ENCODE results near the gene DDX4. TPM values are rescaled to one million over a fixed set of nuclear protein-coding genes. Genes with fewer than 3 reads are reported as not detected.

Gene DDX4
- total RNA-seq, 1 donor from 2014 or later: not detected

GRCh38 chr5:55832446-55832845, 94.6 kb downstream of the DDX4 start:
- no peaks in the 10 kb centered on the region for H3K36me3 ChIP-seq
- no peaks in the 10 kb centered on the region for H3K4me1 ChIP-seq
- H3K27ac ChIP-seq: no peak overlapping the region
- intact Hi-C loops (cut with DNase I): no loop called here
- TF ChIP-seq CTCF (IDR thresholded peaks at IDR 0.05): no peak
- H3K27me3 ChIP-seq: no peaks in the 10 kb centered on the region
- DNase-seq (no peak), ATAC-seq (no peak)
- no peaks in the 10 kb centered on the region for H3K9me3 ChIP-seq
- H3K4me3 ChIP-seq: no peak overlapping the region

- Histone ChIP-seq H3K27ac (no peak overlapping the region), H3K36me3 (no peaks in the 10 kb centered on the region), H3K4me1 (no peaks in the 10 kb centered on the region), H3K27me3 (no peaks in the 10 kb centered on the region), H3K4me3 (no peak overlapping the region), H3K9me3 (no peaks in the 10 kb centered on the region)
- intact Hi-C loops (cut with DNase I): no loop called here
- TF ChIP-seq CTCF (IDR thresholded peaks at IDR 0.05): no peak
- ATAC-seq: no peak
- DNase-seq: no peak
Measured at GRCh38 chr5:55836191-55836590, 98.3 kb downstream of the DDX4 start.

GRCh38 chr5:55841976-55842375, 104.1 kb downstream of the DDX4 start:
- Histone ChIP-seq H3K9me3 (no peaks in the 10 kb centered on the region), H3K27me3 (no peaks in the 10 kb centered on the region), H3K36me3 (no peaks in the 10 kb centered on the region), H3K4me3 (no peak overlapping the region), H3K27ac (no peak overlapping the region), H3K4me1 (no peaks in the 10 kb centered on the region)
- TF ChIP-seq CTCF (IDR thresholded peaks at IDR 0.05): no peak
- intact Hi-C loops (cut with DNase I): no loop called here
- no peak for DNase-seq
- ATAC-seq: no peak

- no peak for ATAC-seq
- no peak overlapping the region for H3K27ac ChIP-seq
- DNase-seq: no peak
- H3K4me3 ChIP-seq: no peak overlapping the region
- no peaks in the 10 kb centered on the region for H3K36me3 ChIP-seq
- H3K27me3 ChIP-seq: no peaks in the 10 kb centered on the region
- no peak for TF ChIP-seq CTCF (IDR thresholded peaks at IDR 0.05)
- no peaks in the 10 kb centered on the region for H3K9me3 ChIP-seq
- intact Hi-C loops (cut with DNase I): no loop called here
- no peaks in the 10 kb centered on the region for H3K4me1 ChIP-seq
Measured at GRCh38 chr5:55847837-55848236, 110.0 kb downstream of the DDX4 start.

GRCh38 chr5:55848783-55849182, 110.9 kb downstream of the DDX4 start:
- Histone ChIP-seq H3K36me3 (no peaks in the 10 kb centered on the region), H3K27me3 (no peaks in the 10 kb centered on the region), H3K27ac (no peak overlapping the region), H3K9me3 (no peaks in the 10 kb centered on the region), H3K4me3 (no peak overlapping the region), H3K4me1 (no peaks in the 10 kb centered on the region)
- intact Hi-C loops (cut with DNase I): no loop called here
- DNase-seq (no peak), ATAC-seq (no peak)
- no peak for TF ChIP-seq CTCF (IDR thresholded peaks at IDR 0.05)

All from upper lobe of right lung (tissue), 1 donor.